DOHH2 (cell line): ENCODE results near the gene LIMK2.
"Not testable (repeated sequence)": the region's sequence is repeated elsewhere in the genome, so short reads cannot be mapped to it uniquely, and the experiment has no call there.

ENCODE experiments used
- H3F3A ChIP-seq: fragments of 200-600 bp; sonication (generic), shearing (Covaris generic); 2 replicates; pipeline ENCODE4 v1.6.0; 2016; ENCODE audit warnings: antibody characterized with exemption, mild to moderate bottlenecking; ENCODE audit not compliant: control insufficient read depth, insufficient read depth
- H3K27ac ChIP-seq: fragments of 200-600 bp; sonication (generic); 2 replicates; pipeline ENCODE4 v1.5.1; 2014; ENCODE audit warnings: low read depth, mild to moderate bottlenecking, low read length, moderate library complexity
- H3K27me3 ChIP-seq: fragments of 200-600 bp; sonication (generic); 2 replicates; pipeline ENCODE4 v1.6.1; 2014; ENCODE audit warnings: mild to moderate bottlenecking, low read length, mixed read lengths; ENCODE audit not compliant: control insufficient read depth
- H3K36me3 ChIP-seq: fragments of 200-600 bp; sonication (generic); 2 replicates; pipeline ENCODE4 v1.6.1; 2014; ENCODE audit warnings: mild to moderate bottlenecking, low read length, moderate library complexity, mixed read lengths; ENCODE audit not compliant: control insufficient read depth
- H3K4me1 ChIP-seq: fragments of 200-600 bp; sonication (generic); 2 replicates; pipeline ENCODE4 v1.6.1; 2014; ENCODE audit warnings: mild to moderate bottlenecking, low read length, mixed read lengths; ENCODE audit not compliant: control insufficient read depth
- H3K4me2 ChIP-seq: fragments of 200-600 bp; sonication (generic); 2 replicates; pipeline ENCODE4 v1.6.0; 2014; ENCODE audit warnings: mild to moderate bottlenecking, low read length, moderate library complexity
- H3K4me3 ChIP-seq: fragments of 200-600 bp; sonication (generic); 2 replicates; pipeline ENCODE4 v1.5.1; 2014; ENCODE audit warnings: mild to moderate bottlenecking, low read length, mixed read lengths
- H3K79me2 ChIP-seq: fragments of 200-600 bp; sonication (generic); 2 replicates; pipeline ENCODE4 v1.6.1; 2014; ENCODE audit warnings: mild to moderate bottlenecking, low read length, mixed read lengths; ENCODE audit not compliant: control insufficient read depth
- H3K9me2 ChIP-seq: fragments of 200-600 bp; sonication (generic); replicated peaks from 2 replicates; pipeline ENCODE4 v1.6.1; 2014; ENCODE audit warnings: mild to moderate bottlenecking, low read length, mixed read lengths; ENCODE audit not compliant: control insufficient read depth
- H3K9me3 ChIP-seq: fragments of 200-600 bp; sonication (generic); 2 replicates; pipeline ENCODE4 v1.6.1; 2014; ENCODE audit warnings: antibody characterized with exemption, low read length, mixed read lengths; ENCODE audit not compliant: control insufficient read depth, insufficient read depth
- H4K20me1 ChIP-seq: fragments of 200-600 bp; sonication (generic); 2 replicates; pipeline ENCODE4 v1.6.0; 2014; ENCODE audit warnings: low read depth, mild to moderate bottlenecking, antibody characterized with exemption, low read length, moderate library complexity; ENCODE audit not compliant: control insufficient read depth, insufficient read depth
- EZH2phosphoT487 ChIP-seq: fragments of 200-600 bp; sonication (generic); IDR thresholded peaks from 2 replicates; pipeline ENCODE4 v1.6.1; 2017; ENCODE audit warnings: borderline replicate concordance, mild to moderate bottlenecking, antibody characterized with exemption, low read length, moderate library complexity, mixed read lengths
- TF ChIP-seq, protein P1 (sequence below): fragments of 200-600 bp; sonication (generic); IDR thresholded peaks from one replicate; pipeline ENCODE4 v1.5.1; 2014; ENCODE audit warnings: antibody characterized with exemption, mild to moderate bottlenecking, low read depth, low read length; ENCODE audit not compliant: poor library complexity, severe bottlenecking

Gene LIMK2

DNA sequence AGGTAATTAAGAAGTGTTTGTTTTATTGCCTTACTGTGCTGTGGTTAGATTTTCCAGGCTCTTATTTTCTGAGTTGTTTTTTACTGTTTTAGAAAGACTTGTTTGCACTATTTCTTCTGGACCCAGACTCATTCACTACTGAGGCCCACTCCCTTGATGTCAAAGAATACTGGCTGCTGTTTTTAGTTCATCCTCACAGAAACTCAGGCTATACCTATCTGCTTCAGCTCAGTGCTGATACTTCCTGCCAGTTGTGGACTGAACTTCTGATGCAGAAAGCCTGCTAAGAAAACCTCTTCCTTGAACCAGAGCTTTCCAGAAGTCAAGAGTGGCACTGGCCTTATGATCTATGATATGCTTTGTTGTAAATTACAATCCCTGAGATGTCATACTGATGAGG is 96.1 kb downstream of the LIMK2 start:
- peak overlapping the region; percentile 89 for H3K27ac ChIP-seq

DNA sequence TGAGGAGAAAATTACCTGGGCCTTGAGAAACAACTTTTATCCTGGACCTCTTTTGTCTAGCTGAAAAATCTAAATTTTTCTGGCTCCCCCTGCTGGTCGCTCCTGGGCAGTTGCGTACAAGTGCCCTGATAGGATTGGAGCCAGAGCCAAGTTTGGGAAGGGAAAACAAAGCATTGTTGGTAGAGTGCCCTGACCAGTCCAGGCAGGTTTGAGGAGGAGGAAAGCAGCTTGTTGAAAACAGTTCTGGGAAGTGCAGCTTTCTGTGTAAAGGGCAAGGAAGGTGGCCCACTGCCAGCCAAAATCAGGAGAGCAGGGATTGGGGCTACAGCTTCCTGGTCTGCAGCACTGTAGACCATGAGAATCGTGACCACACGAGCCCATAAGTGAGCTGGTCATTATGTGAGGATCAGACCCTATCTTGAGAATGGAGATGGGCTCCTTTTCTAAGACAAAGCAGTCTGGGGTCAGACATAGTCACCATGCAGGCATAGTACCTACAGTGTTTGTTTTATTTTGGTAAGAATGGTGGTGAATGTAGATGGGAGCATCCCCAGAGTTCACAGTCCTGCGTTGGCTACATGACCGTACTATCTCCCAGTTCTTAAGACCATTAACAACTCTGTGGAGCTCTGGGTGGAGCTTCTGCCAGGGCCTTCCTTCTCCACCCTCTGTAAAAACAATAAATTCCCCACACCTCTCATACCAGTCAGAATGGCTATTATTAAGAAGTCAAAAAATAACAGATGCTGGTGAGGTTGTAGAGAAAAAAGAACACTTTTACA is 101.5 kb downstream of the LIMK2 start:
- Histone ChIP-seq H3K79me2 (no peaks in the 10 kb centered on the region), H3F3A (peaks cover under 1% of the 10 kb centered on the region; the same call in 1 of the 2 replicates), H3K9me2 (no peaks in the 10 kb centered on the region), H3K36me3 (peaks cover 7% of the 10 kb centered on the region), H3K4me1 (peaks cover 22% of the 10 kb centered on the region), H3K9me3 (peaks cover 7% of the 10 kb centered on the region; the same call in 1 of the 2 replicates), H3K4me2 (no peak overlapping the region), H4K20me1 (no peaks in the 10 kb centered on the region), H3K27me3 (no peaks in the 10 kb centered on the region), H3K4me3 (no peak overlapping the region), H3K27ac (no peak overlapping the region)
- TF ChIP-seq EZH2phosphoT487, result no peak
- TF ChIP-seq, protein P1, sequence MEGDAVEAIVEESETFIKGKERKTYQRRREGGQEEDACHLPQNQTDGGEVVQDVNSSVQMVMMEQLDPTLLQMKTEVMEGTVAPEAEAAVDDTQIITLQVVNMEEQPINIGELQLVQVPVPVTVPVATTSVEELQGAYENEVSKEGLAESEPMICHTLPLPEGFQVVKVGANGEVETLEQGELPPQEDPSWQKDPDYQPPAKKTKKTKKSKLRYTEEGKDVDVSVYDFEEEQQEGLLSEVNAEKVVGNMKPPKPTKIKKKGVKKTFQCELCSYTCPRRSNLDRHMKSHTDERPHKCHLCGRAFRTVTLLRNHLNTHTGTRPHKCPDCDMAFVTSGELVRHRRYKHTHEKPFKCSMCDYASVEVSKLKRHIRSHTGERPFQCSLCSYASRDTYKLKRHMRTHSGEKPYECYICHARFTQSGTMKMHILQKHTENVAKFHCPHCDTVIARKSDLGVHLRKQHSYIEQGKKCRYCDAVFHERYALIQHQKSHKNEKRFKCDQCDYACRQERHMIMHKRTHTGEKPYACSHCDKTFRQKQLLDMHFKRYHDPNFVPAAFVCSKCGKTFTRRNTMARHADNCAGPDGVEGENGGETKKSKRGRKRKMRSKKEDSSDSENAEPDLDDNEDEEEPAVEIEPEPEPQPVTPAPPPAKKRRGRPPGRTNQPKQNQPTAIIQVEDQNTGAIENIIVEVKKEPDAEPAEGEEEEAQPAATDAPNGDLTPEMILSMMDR, result peak; percentile 97

More for the DNA sequence above, 96.1 kb downstream of the LIMK2 start:
- Histone ChIP-seq H3K4me3 (peak overlapping the region; percentile 69), H3K9me2 (no peaks in the 10 kb centered on the region), H3K27me3 (no peaks in the 10 kb centered on the region), H3K9me3 (no peaks in the 10 kb centered on the region), H3K4me2 (peak overlapping the region; percentile 85), H4K20me1 (no peaks in the 10 kb centered on the region), H3K4me1 (peaks cover 45% of the 10 kb centered on the region), H3K79me2 (no peaks in the 10 kb centered on the region), H3K36me3 (0 out of 2 replicates have a peak, but pooled peaks cover 3% of the 10 kb centered on the region), H3F3A (peaks cover 26% of the 10 kb centered on the region)
- no peak for TF ChIP-seq EZH2phosphoT487
- TF ChIP-seq, protein P1, result no peak

DNA sequence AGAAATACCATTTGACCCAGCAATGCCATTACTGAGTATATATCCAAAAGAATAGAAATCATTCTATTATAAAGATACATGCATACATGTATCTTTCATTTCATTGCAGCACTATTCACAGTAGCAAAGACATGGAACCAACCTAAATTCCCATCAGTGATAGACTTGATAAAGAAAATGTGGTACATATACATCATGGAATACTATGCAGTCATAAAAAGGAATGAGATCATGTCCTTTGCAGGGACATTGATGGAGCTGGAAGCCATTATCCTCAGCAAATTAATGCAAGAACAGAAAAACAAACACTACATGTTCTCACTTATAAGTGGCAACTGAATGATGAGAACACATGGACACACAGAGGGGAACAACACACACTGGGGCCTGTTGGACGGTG is 102.1 kb downstream of the LIMK2 start:
- H4K20me1 ChIP-seq, H3K9me2 ChIP-seq, H3K9me3 ChIP-seq, H3K4me2 ChIP-seq, H3K36me3 ChIP-seq, H3K27me3 ChIP-seq, H3K4me3 ChIP-seq, H3K79me2 ChIP-seq, H3F3A ChIP-seq, H3K27ac ChIP-seq: not testable (repeated sequence)
- peaks cover 15% of the 10 kb centered on the region for H3K4me1 ChIP-seq

DNA sequence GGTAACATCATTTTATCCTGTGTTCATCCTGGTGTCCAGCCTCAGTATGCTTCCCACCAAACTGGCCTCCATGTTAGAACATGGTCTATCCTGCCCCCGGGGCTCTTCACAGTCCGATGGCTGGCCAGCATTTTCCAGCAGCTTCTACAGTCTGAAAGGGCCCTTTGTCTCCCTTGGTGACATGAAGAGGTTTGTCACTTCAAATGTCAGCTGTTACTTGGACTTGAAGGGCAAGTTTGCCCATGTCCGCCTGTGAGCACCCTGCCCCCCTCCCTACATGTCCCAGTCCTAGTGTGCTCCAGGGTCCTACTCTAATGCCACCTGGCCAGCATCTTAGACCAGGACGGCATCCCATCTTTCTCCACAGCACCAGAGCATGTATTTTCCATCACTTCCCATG is 109.3 kb downstream of the LIMK2 start:
- H3K27me3 ChIP-seq, result no peaks in the 10 kb centered on the region
- TF ChIP-seq, protein P1, result no peak
- no peak for TF ChIP-seq EZH2phosphoT487
- H3K4me1 ChIP-seq, result peaks cover 6% of the 10 kb centered on the region
- H3K79me2 ChIP-seq, result no peaks in the 10 kb centered on the region
- H3K4me2 ChIP-seq, result no peak overlapping the region
- peaks cover 31% of the 10 kb centered on the region for H3K36me3 ChIP-seq
- no peak overlapping the region for H3K4me3 ChIP-seq
- H3K9me3 ChIP-seq, result no peaks in the 10 kb centered on the region
- H3F3A ChIP-seq, result peaks cover 4% of the 10 kb centered on the region; the same call in 1 of the 2 replicates
- H3K27ac ChIP-seq, result no peak overlapping the region
- H3K9me2 ChIP-seq, result no peaks in the 10 kb centered on the region
- H4K20me1 ChIP-seq, result no peaks in the 10 kb centered on the region
